ENCODE results near the gene TFEC.

DNA sequence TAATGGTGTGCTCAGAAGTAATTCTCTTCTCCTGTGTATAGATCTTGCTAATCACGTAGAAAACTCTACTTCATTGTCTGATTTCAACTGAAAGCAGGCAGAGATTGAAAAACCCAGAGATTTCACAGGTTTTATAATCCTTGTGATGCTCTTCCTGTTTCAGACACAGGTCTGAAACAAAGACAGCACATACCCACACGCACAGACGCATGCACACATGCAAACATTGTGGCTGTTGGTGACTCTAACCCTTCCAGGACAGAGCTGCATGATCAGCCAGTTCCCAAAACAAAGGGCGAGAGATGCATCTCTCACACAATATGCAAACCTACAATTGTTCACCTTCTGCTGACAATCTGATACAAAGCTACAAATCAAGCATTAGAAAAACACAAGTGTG is 11.1 kb upstream of the TFEC start:
- TF ChIP-seq POLR2AphosphoS5 (IDR thresholded peaks at IDR 0.05; ENCODE audit: low read depth) (no peak), GABPA (IDR thresholded peaks at IDR 0.05; ENCODE audit: low read depth) (no peak)
- TF ChIP-seq, protein P1, sequence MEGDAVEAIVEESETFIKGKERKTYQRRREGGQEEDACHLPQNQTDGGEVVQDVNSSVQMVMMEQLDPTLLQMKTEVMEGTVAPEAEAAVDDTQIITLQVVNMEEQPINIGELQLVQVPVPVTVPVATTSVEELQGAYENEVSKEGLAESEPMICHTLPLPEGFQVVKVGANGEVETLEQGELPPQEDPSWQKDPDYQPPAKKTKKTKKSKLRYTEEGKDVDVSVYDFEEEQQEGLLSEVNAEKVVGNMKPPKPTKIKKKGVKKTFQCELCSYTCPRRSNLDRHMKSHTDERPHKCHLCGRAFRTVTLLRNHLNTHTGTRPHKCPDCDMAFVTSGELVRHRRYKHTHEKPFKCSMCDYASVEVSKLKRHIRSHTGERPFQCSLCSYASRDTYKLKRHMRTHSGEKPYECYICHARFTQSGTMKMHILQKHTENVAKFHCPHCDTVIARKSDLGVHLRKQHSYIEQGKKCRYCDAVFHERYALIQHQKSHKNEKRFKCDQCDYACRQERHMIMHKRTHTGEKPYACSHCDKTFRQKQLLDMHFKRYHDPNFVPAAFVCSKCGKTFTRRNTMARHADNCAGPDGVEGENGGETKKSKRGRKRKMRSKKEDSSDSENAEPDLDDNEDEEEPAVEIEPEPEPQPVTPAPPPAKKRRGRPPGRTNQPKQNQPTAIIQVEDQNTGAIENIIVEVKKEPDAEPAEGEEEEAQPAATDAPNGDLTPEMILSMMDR (IDR thresholded peaks at IDR 0.05; ENCODE audit: insufficient read depth, low read length) = no peak
- TF ChIP-seq, protein P2, sequence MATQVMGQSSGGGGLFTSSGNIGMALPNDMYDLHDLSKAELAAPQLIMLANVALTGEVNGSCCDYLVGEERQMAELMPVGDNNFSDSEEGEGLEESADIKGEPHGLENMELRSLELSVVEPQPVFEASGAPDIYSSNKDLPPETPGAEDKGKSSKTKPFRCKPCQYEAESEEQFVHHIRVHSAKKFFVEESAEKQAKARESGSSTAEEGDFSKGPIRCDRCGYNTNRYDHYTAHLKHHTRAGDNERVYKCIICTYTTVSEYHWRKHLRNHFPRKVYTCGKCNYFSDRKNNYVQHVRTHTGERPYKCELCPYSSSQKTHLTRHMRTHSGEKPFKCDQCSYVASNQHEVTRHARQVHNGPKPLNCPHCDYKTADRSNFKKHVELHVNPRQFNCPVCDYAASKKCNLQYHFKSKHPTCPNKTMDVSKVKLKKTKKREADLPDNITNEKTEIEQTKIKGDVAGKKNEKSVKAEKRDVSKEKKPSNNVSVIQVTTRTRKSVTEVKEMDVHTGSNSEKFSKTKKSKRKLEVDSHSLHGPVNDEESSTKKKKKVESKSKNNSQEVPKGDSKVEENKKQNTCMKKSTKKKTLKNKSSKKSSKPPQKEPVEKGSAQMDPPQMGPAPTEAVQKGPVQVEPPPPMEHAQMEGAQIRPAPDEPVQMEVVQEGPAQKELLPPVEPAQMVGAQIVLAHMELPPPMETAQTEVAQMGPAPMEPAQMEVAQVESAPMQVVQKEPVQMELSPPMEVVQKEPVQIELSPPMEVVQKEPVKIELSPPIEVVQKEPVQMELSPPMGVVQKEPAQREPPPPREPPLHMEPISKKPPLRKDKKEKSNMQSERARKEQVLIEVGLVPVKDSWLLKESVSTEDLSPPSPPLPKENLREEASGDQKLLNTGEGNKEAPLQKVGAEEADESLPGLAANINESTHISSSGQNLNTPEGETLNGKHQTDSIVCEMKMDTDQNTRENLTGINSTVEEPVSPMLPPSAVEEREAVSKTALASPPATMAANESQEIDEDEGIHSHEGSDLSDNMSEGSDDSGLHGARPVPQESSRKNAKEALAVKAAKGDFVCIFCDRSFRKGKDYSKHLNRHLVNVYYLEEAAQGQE (IDR thresholded peaks at IDR 0.05; ENCODE audit: insufficient replicate concordance, low read depth) = no peak

Data from HL-60 (cell line).